Endothelial cell (in vitro differentiated cells): ENCODE data around the gene SUFU. TPM values are rescaled to one million over a fixed set of nuclear protein-coding genes. Genes with fewer than 3 reads are reported as not detected.

ENCODE experiments used
- DNase-seq: peaks from one replicate; pipeline ENCODE4 v3.0.0; 2021; ENCODE audit warnings: low spot score
- H3K27ac Mint-ChIP-seq: one replicate; pipeline ENCODE4 v1.8.0; 2021; ENCODE audit warnings: mixed read lengths, inconsistent platforms; ENCODE audit not compliant: unreplicated experiment
- H3K27me3 Mint-ChIP-seq: one replicate; pipeline ENCODE4 v1.8.0; 2021; ENCODE audit warnings: mild to moderate bottlenecking, moderate library complexity, mixed read lengths, inconsistent platforms; ENCODE audit not compliant: unreplicated experiment
- H3K36me3 Mint-ChIP-seq: one replicate; pipeline ENCODE4 v1.8.0; 2021; ENCODE audit warnings: mild to moderate bottlenecking, low read depth, mixed read lengths, inconsistent platforms; ENCODE audit not compliant: unreplicated experiment
- H3K4me1 Mint-ChIP-seq: one replicate; pipeline ENCODE4 v1.8.0; 2021; ENCODE audit warnings: mild to moderate bottlenecking, mixed read lengths, inconsistent platforms; ENCODE audit not compliant: unreplicated experiment
- H3K4me3 Mint-ChIP-seq: one replicate; pipeline ENCODE4 v1.8.0; 2021; ENCODE audit warnings: mild to moderate bottlenecking, mixed read lengths, inconsistent platforms; ENCODE audit not compliant: unreplicated experiment
- H3K9me3 Mint-ChIP-seq: one replicate; pipeline ENCODE4 v1.8.0; 2021; ENCODE audit warnings: mixed read lengths, inconsistent platforms; ENCODE audit not compliant: unreplicated experiment
- total RNA-seq: library from RNA; stranded (reverse); fragmentation: NEBNext Ultra II Directional; extraction: Animal tissue kit (Norgen Biotek cat#: 25700); gene quantifications from one replicate; pipeline ENCODE4 v1.2.1, GENCODE V29; 2021; ENCODE audit not compliant: unreplicated experiment
- TF ChIP-seq, protein P1 (sequence below): fragments of 200-600 bp; sonication (generic); IDR thresholded peaks from one replicate; pipeline ENCODE4 v1.5.0; 2021; ENCODE audit warnings: antibody characterized with exemption; ENCODE audit not compliant: unreplicated experiment

SUFU gene
- total RNA-seq, 1 donor from 2014 or later = 44.4 TPM

DNA sequence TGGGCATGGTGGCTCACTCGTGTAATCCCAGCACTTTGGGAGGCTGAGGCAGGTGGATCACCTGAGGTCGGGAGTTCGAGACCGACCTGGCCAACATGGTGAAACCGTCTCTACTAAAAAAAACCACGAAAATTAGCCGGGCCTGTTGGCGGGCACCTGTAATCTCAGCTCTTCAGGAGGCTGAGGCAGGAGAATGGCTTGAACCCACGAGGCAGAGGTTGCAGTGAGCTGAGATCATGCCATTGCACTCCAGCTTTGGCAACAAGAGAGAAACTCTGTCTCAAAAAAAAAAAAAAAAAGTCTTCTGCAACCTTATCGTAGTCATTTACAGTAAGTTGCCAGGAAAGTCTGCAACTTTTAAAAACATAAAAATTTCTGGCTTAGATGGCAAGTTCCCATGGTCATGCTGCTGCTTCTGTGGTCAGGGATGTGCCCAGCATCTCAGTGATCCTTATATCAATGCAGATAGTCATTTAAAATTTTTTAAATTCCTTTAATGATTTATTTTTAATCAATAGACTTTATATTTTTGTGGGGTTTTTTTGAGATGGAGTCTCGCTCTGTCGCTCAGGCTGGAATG, 15.6 kb downstream of the SUFU start:
- Mint-ChIP-seq H3K36me3 (peaks cover 33% of the 10 kb centered on the region), H3K4me1 (no peaks in the 10 kb centered on the region), H3K4me3 (no peak overlapping the region), H3K9me3 (no peaks in the 10 kb centered on the region), H3K27me3 (peaks cover 2% of the 10 kb centered on the region), H3K27ac (no peak overlapping the region)
- DNase-seq = no peak
- TF ChIP-seq, protein P1, sequence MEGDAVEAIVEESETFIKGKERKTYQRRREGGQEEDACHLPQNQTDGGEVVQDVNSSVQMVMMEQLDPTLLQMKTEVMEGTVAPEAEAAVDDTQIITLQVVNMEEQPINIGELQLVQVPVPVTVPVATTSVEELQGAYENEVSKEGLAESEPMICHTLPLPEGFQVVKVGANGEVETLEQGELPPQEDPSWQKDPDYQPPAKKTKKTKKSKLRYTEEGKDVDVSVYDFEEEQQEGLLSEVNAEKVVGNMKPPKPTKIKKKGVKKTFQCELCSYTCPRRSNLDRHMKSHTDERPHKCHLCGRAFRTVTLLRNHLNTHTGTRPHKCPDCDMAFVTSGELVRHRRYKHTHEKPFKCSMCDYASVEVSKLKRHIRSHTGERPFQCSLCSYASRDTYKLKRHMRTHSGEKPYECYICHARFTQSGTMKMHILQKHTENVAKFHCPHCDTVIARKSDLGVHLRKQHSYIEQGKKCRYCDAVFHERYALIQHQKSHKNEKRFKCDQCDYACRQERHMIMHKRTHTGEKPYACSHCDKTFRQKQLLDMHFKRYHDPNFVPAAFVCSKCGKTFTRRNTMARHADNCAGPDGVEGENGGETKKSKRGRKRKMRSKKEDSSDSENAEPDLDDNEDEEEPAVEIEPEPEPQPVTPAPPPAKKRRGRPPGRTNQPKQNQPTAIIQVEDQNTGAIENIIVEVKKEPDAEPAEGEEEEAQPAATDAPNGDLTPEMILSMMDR = no peak

DNA sequence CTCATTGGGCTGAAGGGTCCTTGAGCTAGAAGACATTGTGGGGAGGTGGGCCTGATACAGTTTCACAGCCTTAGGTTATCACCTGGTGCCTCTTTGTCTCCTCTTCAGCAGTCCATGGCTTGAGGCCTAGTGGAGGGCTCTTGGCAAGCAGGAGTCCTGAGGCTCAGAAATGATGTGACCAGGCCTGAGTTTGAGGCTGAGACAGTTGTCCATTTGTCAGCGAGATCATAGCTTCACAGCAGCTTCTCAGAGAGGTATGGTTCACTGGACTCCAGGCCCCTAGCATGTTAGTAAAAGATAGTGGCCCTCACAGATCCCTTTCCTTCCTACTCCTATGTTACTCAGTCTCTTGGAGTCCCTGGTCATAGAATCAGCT, 19.1 kb downstream of the SUFU start:
- no peak for DNase-seq
- Mint-ChIP-seq H3K4me3 (no peak overlapping the region), H3K9me3 (no peaks in the 10 kb centered on the region), H3K4me1 (no peaks in the 10 kb centered on the region), H3K27me3 (peaks cover 4% of the 10 kb centered on the region), H3K27ac (no peak overlapping the region), H3K36me3 (peaks cover 37% of the 10 kb centered on the region)
- TF ChIP-seq, protein P1 = no peak

DNA sequence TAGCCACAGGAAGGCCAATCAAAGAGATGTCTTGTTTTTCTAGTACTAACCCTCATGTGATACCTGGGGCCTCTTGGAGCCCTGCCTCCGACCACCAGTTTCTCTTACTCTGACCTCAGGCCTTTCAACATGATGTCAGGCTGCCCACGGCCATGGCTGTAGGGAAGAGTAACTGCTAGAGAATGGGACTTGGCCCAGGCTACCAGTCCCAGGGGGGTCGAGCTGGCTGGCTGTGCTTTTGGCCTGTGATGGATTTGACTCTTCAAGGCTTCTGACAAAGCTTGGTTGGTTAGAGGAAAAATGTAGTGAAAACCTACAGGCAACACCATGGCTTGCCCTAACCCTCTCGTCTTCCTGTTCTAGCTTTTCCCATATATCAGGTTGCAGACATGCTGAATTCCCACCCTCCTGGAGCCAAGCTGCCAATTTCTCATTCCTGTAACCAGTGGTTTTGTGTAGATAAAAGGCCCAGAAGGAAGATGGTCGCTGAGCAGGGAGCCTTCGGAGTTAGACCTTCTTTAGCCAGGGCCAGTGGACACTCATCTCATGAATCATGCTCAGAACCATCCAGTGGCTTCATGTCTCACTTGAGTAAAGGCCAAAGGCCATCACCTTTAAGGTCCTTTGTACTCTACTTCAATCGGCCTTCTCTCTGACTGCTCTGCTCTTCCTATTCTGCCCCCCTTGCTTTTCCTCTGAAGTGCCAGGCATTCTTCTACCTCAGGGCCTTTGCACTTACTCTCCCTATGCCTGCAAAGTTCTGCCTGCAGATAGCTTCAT, 19.7 kb downstream of the SUFU start:
- TF ChIP-seq, protein P1 = no peak
- no peak for DNase-seq
- H3K4me1 Mint-ChIP-seq = no peaks in the 10 kb centered on the region
- peaks cover 37% of the 10 kb centered on the region for H3K36me3 Mint-ChIP-seq
- no peaks in the 10 kb centered on the region for H3K9me3 Mint-ChIP-seq
- H3K27me3 Mint-ChIP-seq = peaks cover 4% of the 10 kb centered on the region
- H3K4me3 Mint-ChIP-seq = no peak overlapping the region
- no peak overlapping the region for H3K27ac Mint-ChIP-seq

DNA sequence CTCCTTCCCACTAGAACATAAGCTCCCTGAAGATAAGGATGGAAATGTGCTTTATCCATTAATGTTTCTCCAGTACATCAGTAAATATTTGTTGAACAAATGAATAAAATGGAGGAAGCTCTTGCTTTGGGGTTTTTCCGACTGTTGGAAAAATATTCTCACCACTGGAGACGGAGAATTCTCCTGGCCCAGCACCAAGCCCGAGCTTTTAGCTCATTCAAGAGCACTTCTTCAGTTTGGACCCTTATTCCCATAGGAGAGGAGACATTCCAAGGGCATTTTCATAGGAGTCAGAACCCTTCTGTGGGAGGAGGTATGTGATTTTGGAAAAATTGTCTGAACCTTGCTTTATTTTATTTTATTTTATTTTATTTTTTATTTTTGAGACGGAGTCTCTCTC, 21.0 kb downstream of the SUFU start:
- H3K4me3 Mint-ChIP-seq = no peak overlapping the region
- H3K27ac Mint-ChIP-seq = no peak overlapping the region
- H3K4me1 Mint-ChIP-seq = no peaks in the 10 kb centered on the region
- peaks cover 4% of the 10 kb centered on the region for H3K27me3 Mint-ChIP-seq
- H3K9me3 Mint-ChIP-seq = no peaks in the 10 kb centered on the region
- peaks cover 37% of the 10 kb centered on the region for H3K36me3 Mint-ChIP-seq
- DNase-seq = no peak
- TF ChIP-seq, protein P1 = no peak

DNA sequence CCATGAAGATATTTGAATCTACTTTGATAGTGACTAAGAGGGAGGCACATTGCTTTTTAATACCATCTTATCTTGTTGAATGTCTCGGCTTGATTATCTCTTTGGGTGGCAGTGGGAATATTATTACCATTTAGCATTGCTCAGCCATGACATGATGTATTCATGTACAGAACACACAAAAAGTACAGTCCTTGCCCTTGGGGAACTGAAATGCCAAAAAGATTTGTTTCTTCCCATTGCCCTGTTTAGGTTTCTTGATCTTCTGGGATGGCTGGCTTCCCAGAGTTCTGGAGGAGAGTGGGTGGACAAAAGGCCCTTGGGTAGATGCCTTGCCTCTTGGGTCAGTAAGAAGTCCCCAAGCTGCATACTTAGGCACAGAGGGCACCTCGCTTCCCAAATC, 23.8 kb downstream of the SUFU start:
- Mint-ChIP-seq H3K27ac (no peak overlapping the region), H3K4me1 (no peaks in the 10 kb centered on the region), H3K27me3 (peaks cover 4% of the 10 kb centered on the region), H3K9me3 (no peaks in the 10 kb centered on the region), H3K4me3 (no peak overlapping the region), H3K36me3 (peaks cover 25% of the 10 kb centered on the region)
- no peak for DNase-seq
- TF ChIP-seq, protein P1 = no peak
